ENCODE results near the gene FAM168A.

GRCh38 chr11:73356979-73357860 is 240.7 kb downstream of the FAM168A start:
- TF ChIP-seq CTCF (IDR thresholded peaks at IDR 0.05; ENCODE audit: low read depth, low read length, poor library complexity, severe bottlenecking) (no peak), EZH2phosphoT487 (IDR thresholded peaks at IDR 0.05; ENCODE audit: borderline replicate concordance, low read length) (no peak)

Data from DOHH2 (cell line).